ENCODE data around the gene HERPUD1. TPM values are rescaled to one million over a fixed set of nuclear protein-coding genes. Genes with fewer than 3 reads are reported as not detected.

The HERPUD1 gene
- total RNA-seq, 1 experiment from 2014 or later = 28.9 TPM

DNA sequence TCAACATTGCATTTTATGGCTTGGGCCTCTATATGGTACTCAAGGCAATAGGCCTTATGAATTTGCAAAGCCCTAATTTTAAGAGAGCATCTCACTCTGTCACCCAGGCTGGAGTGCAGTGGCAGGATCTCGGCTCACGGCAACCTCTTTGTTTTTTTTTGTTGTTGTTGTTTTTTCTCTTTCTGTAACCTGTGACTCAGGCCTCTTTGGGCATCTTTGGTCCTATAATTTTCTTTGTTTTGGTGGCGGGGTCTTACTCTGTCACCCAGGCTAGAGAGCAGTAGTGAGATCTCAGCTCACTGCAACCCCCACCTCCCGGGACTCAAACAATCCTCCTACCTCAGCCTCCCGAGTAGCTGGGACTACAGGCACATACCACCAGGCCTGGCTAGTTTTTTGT is 21.8 kb upstream of the HERPUD1 start:
- Histone ChIP-seq H2AFZ (ENCODE audit: low read length) (no peak overlapping the region), H3K23me2 (ENCODE audit: insufficient read length, low read depth, low read length, poor library complexity, severe bottlenecking) (no peaks in the 10 kb centered on the region), H3K14ac (ENCODE audit: insufficient read depth, low read length) (no peak overlapping the region), H3K27ac (ENCODE audit: insufficient read length, low read depth, low read length) (no peak overlapping the region), H4K5ac (ENCODE audit: insufficient read length, low read depth, low read length) (no peak overlapping the region), H2BK120ac (ENCODE audit: low read depth, low read length, poor library complexity, severe bottlenecking) (no peak overlapping the region), H2BK20ac (ENCODE audit: low read depth, low read length, poor library complexity, severe bottlenecking) (no peak overlapping the region), H3K18ac (ENCODE audit: insufficient read length, low read depth, low read length) (no peak overlapping the region), H3K79me2 (ENCODE audit: insufficient read depth, low read length) (no peaks in the 10 kb centered on the region), H3K9ac (ENCODE audit: extremely low read depth, insufficient read length, low read length) (no peak overlapping the region), H2BK12ac (ENCODE audit: insufficient read length, low read depth, low read length) (no peak overlapping the region), H3K56ac (ENCODE audit: insufficient read length, low read depth, low read length) (no peak overlapping the region), H4K91ac (ENCODE audit: insufficient read length, low read depth, low read length) (no peak overlapping the region), H3K23ac (ENCODE audit: insufficient read length, low read depth, low read length) (no peak overlapping the region), H2BK5ac (ENCODE audit: insufficient read length, low read length) (no peak overlapping the region), H3K27me3 (ENCODE audit: insufficient read depth, low read length) (no peaks in the 10 kb centered on the region), H3K4me2 (ENCODE audit: insufficient read depth, insufficient read length, low read length) (no peak overlapping the region), H2AK5ac (ENCODE audit: insufficient read length, low read length) (no peak overlapping the region), H4K20me1 (ENCODE audit: control insufficient read depth, insufficient read depth, insufficient read length) (no peaks in the 10 kb centered on the region), H3K9me3 (ENCODE audit: control insufficient read depth, low read depth, low read length) (no peaks in the 10 kb centered on the region), H3K4me1 (ENCODE audit: insufficient read depth, low read length) (peaks cover 5% of the 10 kb centered on the region), H3K79me1 (ENCODE audit: insufficient read depth, low read depth, low read length, poor library complexity, severe bottlenecking) (no peaks in the 10 kb centered on the region), H3K4ac (ENCODE audit: low read depth, low read length) (no peak overlapping the region), H2BK15ac (ENCODE audit: low read depth, low read length) (no peak overlapping the region), H3T11ph (ENCODE audit: low read length) (no peak overlapping the region), H4K8ac (replicated peaks; ENCODE audit: insufficient read length, low read depth, low read length) (no peak overlapping the region)
- H3K36me3 Mint-ChIP-seq (ENCODE audit: insufficient read depth in 1 of 3, low read depth in 3 of 3) = peaks cover 0 to 3% (median 0%) of the 10 kb centered on the region in 3 experiments; a peak in 1 of 7 replicates
- peaks cover 3 to 7% of the 10 kb centered on the region in 2 experiments; a peak in 3 of 5 replicates for H3K9me3 Mint-ChIP-seq
- DNase-seq = no peak
- no peak overlapping the region; a peak in 1 of 5 replicates for H3K4me3 Mint-ChIP-seq
- H3K27me3 Mint-ChIP-seq (ENCODE audit: low read depth) = peaks cover 6% of the 10 kb centered on the region
- no peak overlapping the region; a peak in 2 of 7 replicates for H3K27ac Mint-ChIP-seq
- no CpG with 5 or more reads among the region's 5 CpGs for WGBS (ENCODE audit: extremely low coverage, insufficient read length, low lambda C conversion rate)
- TF ChIP-seq, protein P1, sequence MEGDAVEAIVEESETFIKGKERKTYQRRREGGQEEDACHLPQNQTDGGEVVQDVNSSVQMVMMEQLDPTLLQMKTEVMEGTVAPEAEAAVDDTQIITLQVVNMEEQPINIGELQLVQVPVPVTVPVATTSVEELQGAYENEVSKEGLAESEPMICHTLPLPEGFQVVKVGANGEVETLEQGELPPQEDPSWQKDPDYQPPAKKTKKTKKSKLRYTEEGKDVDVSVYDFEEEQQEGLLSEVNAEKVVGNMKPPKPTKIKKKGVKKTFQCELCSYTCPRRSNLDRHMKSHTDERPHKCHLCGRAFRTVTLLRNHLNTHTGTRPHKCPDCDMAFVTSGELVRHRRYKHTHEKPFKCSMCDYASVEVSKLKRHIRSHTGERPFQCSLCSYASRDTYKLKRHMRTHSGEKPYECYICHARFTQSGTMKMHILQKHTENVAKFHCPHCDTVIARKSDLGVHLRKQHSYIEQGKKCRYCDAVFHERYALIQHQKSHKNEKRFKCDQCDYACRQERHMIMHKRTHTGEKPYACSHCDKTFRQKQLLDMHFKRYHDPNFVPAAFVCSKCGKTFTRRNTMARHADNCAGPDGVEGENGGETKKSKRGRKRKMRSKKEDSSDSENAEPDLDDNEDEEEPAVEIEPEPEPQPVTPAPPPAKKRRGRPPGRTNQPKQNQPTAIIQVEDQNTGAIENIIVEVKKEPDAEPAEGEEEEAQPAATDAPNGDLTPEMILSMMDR (conservative IDR thresholded peaks at IDR 0.05) = no peak
- H3K4me1 Mint-ChIP-seq = peaks cover 37 to 41% of the 10 kb centered on the region in 2 experiments

All from H9 (cell line).